GM12873 (cell line): ENCODE results near the gene SLC2A4RG.

Experiments used
- TF ChIP-seq, protein P1 (sequence below): IDR thresholded peaks from 2 replicates; pipeline ENCODE4 v1.5.1; 2012; ENCODE audit warnings: low read depth, mild to moderate bottlenecking, moderate library complexity, low read length, control low read depth; ENCODE audit not compliant: insufficient read depth; ENCODE audit errors: missing control alignments

Gene SLC2A4RG

DNA sequence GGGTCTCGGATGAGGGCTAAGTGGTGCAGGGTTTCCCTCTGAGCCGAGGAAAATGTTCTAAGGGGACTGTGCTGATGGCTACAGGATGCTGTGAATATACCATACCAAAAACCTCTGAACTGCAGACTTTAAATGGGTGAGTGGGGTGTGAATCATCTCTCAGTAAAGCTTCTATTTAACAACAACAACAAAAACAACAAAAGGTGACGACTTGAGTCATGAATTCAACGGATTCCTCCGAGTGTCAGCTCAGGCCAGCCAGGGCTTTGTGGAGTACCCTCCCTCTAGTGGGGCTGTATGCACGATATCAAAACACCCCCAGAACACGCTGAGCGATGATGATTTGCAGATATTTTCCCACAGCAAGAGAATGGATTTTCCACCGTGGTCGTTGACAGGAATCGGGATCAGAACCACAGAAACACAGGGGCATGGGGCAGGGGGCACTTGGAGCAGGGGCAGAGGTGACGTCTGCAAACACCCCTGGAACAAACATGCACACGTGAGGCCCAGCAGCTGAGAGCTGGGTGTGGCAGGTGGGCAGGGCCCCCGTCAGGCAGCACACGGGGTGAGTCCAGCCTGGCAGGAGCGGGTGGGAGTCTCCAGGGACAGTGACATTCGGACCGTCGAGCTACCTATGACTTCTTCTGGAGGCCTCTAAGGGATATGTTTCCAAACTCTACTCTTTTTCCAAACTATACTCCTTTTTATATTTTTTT, 38.6 kb downstream of the SLC2A4RG start:
- TF ChIP-seq, protein P1, sequence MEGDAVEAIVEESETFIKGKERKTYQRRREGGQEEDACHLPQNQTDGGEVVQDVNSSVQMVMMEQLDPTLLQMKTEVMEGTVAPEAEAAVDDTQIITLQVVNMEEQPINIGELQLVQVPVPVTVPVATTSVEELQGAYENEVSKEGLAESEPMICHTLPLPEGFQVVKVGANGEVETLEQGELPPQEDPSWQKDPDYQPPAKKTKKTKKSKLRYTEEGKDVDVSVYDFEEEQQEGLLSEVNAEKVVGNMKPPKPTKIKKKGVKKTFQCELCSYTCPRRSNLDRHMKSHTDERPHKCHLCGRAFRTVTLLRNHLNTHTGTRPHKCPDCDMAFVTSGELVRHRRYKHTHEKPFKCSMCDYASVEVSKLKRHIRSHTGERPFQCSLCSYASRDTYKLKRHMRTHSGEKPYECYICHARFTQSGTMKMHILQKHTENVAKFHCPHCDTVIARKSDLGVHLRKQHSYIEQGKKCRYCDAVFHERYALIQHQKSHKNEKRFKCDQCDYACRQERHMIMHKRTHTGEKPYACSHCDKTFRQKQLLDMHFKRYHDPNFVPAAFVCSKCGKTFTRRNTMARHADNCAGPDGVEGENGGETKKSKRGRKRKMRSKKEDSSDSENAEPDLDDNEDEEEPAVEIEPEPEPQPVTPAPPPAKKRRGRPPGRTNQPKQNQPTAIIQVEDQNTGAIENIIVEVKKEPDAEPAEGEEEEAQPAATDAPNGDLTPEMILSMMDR, result no peak

DNA sequence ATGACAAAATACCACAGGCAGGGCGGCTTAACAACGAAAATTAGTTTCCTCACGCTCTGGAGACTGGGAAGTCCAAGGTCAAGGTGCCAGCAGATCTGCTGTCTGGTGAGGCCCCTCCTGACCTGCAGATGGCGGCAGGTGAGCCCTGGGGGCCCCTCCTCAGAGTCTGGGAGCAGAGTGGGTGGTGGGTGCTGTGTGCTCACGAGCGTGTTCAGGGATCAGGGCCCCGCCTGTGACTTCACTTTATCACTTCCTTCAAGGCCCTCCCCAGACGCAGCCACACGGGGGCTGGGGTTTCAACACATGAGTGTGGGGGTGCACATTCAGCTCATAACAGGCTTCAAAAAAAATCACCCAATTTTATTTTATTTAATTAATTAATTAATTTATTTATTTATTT, 39.3 kb downstream of the SLC2A4RG start:
- TF ChIP-seq, protein P1, result no peak

DNA sequence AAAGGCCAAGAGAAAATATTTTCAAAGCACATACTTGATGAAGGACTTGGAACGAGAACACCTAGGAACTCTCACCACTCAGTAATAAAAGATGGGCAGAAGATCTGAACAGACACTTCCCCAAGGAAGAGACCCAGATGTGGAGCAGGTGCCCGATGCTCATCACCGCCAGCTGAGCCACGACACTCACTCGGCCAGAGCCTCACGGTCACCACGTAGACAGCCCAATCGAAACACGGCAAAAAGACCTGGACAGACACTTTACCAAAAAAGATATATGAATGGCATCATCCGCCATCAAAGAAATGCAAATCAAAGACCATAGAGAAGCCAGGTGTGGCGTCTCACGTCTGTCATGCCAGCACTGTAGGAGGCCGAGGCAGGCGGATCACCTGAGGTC, 41.6 kb downstream of the SLC2A4RG start:
- TF ChIP-seq, protein P1, result no peak

DNA sequence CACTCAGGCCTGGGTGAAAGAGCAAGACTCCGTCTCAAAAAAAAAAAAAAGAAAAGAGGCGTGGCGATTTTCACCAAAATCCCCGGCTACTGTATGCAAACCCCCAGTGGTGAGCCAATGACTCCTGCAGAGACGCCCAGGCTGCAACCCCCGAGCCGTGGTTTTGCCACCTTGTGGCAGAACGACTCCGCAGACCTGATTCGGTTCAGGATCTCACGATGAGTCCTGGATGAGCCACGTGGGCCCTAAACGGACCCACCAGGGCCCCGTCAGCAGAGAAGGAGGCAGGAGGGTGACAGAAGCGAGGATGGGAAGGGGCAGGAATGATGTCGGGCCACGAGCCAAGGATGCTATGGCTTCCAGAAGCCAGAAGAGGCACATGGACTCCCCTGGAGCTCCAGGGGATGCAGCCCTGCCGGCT, 42.5 kb downstream of the SLC2A4RG start:
- TF ChIP-seq, protein P1, result peak; percentile 13

DNA sequence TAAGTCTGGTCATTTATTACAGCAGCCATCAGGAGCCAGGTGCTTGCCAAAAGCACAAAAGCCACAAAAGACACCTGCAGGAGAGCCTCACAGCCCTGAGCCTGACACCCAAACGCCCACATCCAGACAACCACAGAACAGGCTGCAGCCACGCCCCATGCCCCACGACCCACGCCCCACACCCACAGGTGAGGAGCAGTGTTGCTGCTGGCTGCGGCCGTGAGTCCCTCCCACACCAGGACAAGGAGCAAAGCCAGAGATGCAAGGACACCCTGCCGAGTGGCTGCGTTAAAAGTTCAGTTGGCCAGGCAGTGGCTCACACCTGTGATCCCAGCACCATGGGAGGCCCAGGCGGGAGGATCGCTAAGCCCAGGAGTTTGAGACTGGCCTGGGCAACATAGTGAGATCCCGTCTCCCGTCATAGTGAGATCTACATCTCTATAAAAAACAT, 43.0 kb downstream of the SLC2A4RG start:
- TF ChIP-seq, protein P1, result no peak

DNA sequence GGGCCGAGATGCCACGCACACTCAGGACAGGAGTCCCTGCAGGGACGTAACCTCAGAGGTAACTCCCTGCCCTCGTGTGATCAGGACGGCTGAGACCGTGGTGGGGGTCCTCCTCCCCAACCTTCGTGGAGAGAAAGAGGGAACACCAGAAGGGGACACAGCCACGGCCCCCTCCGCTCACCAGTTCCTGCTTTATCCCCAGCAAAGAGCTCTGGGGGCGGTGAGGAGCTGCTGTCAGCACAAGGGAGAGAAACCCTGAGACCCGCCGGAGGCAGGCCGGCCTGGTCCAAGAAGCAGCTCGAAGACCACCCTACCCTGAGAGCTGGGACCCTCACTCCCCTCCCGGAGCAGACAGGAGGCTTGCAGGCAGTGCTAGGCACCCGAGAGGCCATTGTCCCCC, 44.4 kb downstream of the SLC2A4RG start:
- TF ChIP-seq, protein P1, result no peak

DNA sequence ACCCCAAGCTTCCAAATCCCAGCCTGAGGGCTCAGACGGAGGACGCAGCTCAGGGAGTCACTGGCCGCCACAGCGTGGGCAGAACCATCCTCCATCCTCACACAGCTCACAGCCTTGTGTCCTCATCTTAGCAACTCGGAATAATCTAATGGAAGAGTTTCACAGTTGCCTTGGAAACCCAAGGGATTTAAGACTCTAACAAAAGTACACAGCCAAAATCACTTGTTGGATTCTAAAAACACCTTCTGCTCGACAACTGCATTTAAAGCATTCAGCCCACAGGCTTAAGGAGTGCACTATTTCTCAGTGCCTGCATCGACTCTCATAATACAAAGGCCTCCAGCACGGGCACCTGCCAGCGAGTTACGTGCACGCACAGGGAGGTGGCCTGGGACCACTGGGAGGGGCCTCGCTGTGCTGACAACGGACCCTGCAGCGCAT, 46.1 kb downstream of the SLC2A4RG start:
- TF ChIP-seq, protein P1, result no peak
